ENCODE data around the gene RFX1.

DNA sequence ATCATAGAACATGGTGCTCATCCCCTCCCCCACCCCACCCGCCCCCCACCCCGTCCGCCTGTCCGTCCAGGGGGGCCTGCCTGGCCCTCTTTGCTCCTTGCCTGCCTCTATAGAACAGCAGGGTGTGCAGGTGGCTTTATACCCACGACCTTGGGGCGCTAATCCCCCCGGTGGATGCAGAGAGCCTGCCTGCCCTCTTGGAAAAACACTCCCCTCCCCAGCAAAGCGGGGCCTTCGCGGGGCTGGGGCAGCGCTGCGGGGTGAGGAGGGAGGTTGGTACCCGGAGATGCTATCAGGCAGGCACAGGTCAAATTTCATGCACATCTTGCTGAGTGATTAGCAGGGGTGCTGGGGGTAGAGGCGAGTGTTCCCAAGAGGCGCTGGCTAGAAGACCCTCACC, 21.9 kb downstream of the RFX1 start:
- TF ChIP-seq EZH2 (IDR thresholded peaks at IDR 0.05; ENCODE audit: low read depth, unreplicated experiment) (no peak), POLR2AphosphoS5 (IDR thresholded peaks at IDR 0.05; ENCODE audit: low read depth) (no peak), EZH2phosphoT487 (IDR thresholded peaks at IDR 0.05; ENCODE audit: unreplicated experiment) (no peak), ZNF114 (CRISPR knock-in tag; IDR thresholded peaks at IDR 0.05) (no peak)
- TF ChIP-seq, protein P1, sequence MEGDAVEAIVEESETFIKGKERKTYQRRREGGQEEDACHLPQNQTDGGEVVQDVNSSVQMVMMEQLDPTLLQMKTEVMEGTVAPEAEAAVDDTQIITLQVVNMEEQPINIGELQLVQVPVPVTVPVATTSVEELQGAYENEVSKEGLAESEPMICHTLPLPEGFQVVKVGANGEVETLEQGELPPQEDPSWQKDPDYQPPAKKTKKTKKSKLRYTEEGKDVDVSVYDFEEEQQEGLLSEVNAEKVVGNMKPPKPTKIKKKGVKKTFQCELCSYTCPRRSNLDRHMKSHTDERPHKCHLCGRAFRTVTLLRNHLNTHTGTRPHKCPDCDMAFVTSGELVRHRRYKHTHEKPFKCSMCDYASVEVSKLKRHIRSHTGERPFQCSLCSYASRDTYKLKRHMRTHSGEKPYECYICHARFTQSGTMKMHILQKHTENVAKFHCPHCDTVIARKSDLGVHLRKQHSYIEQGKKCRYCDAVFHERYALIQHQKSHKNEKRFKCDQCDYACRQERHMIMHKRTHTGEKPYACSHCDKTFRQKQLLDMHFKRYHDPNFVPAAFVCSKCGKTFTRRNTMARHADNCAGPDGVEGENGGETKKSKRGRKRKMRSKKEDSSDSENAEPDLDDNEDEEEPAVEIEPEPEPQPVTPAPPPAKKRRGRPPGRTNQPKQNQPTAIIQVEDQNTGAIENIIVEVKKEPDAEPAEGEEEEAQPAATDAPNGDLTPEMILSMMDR (conservative IDR thresholded peaks at IDR 0.05; ENCODE audit: low read depth in 2 of 2) = no peak
- TF ChIP-seq, protein P2, sequence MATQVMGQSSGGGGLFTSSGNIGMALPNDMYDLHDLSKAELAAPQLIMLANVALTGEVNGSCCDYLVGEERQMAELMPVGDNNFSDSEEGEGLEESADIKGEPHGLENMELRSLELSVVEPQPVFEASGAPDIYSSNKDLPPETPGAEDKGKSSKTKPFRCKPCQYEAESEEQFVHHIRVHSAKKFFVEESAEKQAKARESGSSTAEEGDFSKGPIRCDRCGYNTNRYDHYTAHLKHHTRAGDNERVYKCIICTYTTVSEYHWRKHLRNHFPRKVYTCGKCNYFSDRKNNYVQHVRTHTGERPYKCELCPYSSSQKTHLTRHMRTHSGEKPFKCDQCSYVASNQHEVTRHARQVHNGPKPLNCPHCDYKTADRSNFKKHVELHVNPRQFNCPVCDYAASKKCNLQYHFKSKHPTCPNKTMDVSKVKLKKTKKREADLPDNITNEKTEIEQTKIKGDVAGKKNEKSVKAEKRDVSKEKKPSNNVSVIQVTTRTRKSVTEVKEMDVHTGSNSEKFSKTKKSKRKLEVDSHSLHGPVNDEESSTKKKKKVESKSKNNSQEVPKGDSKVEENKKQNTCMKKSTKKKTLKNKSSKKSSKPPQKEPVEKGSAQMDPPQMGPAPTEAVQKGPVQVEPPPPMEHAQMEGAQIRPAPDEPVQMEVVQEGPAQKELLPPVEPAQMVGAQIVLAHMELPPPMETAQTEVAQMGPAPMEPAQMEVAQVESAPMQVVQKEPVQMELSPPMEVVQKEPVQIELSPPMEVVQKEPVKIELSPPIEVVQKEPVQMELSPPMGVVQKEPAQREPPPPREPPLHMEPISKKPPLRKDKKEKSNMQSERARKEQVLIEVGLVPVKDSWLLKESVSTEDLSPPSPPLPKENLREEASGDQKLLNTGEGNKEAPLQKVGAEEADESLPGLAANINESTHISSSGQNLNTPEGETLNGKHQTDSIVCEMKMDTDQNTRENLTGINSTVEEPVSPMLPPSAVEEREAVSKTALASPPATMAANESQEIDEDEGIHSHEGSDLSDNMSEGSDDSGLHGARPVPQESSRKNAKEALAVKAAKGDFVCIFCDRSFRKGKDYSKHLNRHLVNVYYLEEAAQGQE (IDR thresholded peaks at IDR 0.05; ENCODE audit: unreplicated experiment) = no peak
